Thymus (tissue), 11 donors: ENCODE results near the gene METTL13. TPM values are rescaled to one million over a fixed set of nuclear protein-coding genes. Genes with fewer than 3 reads are reported as not detected.

Source experiments
- DNase-seq, 9 donors: peaks; one replicate each; pipeline ENCODE4 v3.0.0-alpha.2; 2013; ENCODE audit warnings: low spot score in 9 of 9, low read depth in 6 of 9, missing footprints in 1 of 9
- H3K27ac ChIP-seq, 2 donors: one replicate each; pipeline ENCODE4 v1.5.1; 2013; ENCODE audit warnings: control low read depth in 1 of 2, low read depth in 1 of 2, low read length in 1 of 2, mild to moderate bottlenecking in 1 of 2, moderate library complexity in 1 of 2
- H3K27me3 ChIP-seq, 2 donors: one replicate each; pipeline ENCODE4 v1.5.1; 2013; ENCODE audit warnings: low read length in 1 of 2; ENCODE audit not compliant: control insufficient read depth in 2 of 2, insufficient read depth in 1 of 2
- H3K36me3 ChIP-seq, 2 donors: one replicate each; pipeline ENCODE4 v1.5.1; 2013; ENCODE audit warnings: low read length in 1 of 2, mild to moderate bottlenecking in 1 of 2, moderate library complexity in 1 of 2; ENCODE audit not compliant: control insufficient read depth in 2 of 2, insufficient read depth in 2 of 2
- H3K4me1 ChIP-seq, 2 donors: one replicate each; pipeline ENCODE4 v1.5.1; 2013; ENCODE audit warnings: low read length in 2 of 2; ENCODE audit not compliant: control insufficient read depth in 2 of 2, insufficient read depth in 2 of 2
- H3K4me3 ChIP-seq, 2 donors: one replicate each; pipeline ENCODE4 v1.5.1; 2013; ENCODE audit warnings: low read length in 2 of 2, control low read depth in 1 of 2, mild to moderate bottlenecking in 1 of 2
- H3K9me3 ChIP-seq, 2 donors: one replicate each; pipeline ENCODE4 v1.5.1; 2013; ENCODE audit warnings: low read length in 1 of 2, mild to moderate bottlenecking in 1 of 2; ENCODE audit not compliant: control insufficient read depth in 2 of 2, insufficient read depth in 1 of 2
- WGBS: extraction: QIAGEN DNeasy Blood & Tissue Kit; methylation state at CpG from one replicate; pipeline ENCODE4 v1.1.7; 2013; 5-methylcytosine and 5-hydroxymethylcytosine counted together
- polyA plus RNA-seq: library from polyadenylated mRNA; stranded (reverse); fragments of 200-250 nt; gene quantifications from one replicate; pipeline ENCODE4 v1.2.3, GENCODE V29; 2013
- total RNA-seq: library from RNA; stranded (reverse); fragments of 120-200 nt; gene quantifications from one replicate; pipeline ENCODE4 v1.2.4, GENCODE V29; 2013
- donor health status: healthy.

METTL13 gene
- total and polyA plus RNA-seq, 2 donors = 20.0 to 21.7 TPM

DNA sequence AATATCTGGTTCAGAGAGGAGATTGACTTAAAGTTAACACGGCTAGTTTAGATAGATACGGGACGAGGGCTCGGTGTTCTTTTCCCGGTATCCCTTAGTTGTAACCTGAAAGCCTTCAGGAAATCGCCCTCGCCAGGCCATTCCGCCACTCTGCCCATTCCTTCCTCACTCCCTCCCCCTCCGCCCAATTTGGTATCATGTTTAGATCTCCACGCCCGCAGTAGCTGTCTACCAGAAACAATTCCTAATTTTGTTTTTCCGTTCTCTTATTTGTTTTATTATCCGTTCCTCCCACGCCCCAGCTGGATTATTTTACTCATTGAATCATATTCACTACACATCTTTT, 38.9 kb upstream of the METTL13 start:
- under 1% methylated on average over 14 of the region's 14 CpGs for WGBS
- Histone ChIP-seq H3K9me3 (no peaks in the 10 kb centered on the region), H3K27me3 (no peaks in the 10 kb centered on the region)

DNA sequence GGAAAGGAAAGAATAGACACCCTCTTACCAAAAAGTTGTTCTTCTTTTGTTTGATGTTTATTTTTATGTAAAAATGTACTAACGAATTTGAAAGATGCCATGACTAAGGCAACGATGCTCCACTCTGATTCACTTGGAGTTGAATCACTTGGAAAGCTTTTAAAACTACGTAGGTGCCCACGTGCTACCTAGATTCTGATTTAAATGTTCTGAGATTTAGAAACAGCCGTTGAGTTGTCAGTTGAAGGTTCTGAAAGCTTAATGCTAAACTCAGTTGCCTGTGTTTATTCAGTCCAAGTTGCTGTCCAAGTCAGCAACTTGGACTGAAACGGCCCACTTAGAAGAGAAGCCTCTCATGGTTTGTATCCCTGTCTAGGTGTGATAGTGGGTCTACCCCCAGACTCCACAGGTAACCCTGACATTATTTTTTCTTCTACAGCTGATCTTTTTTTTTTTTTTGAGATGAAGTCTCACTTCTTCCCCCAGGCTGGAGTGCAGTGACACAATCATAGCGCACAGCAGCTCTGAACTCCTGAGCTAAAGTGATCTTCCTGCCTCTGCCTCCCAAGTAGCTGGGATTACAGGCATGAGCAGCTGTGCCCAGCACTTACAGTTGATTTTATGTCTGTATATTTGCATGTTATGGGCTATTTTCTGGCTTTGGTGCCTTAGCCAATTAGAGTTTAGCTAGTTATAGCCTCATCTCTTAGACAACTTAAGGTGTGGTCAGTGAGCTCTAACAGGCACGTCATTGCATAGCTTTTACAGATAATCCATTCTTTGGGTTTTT, 38.2 kb upstream of the METTL13 start:
- no peaks in the 10 kb centered on the region for H3K27me3 ChIP-seq
- H3K27ac ChIP-seq = peak overlapping the region; percentile 60 to 94
- H3K36me3 ChIP-seq = peaks cover 0 to 2% of the 10 kb centered on the region in 2 donors
- WGBS = 60% methylated on average over 8 of the region's 8 CpGs
- H3K4me1 ChIP-seq = peaks cover 6 to 7% of the 10 kb centered on the region in 2 donors
- no peaks in the 10 kb centered on the region for H3K9me3 ChIP-seq
- peak in 1 of 9 donors; percentile 32 for DNase-seq
- H3K4me3 ChIP-seq = peak overlapping the region in 1 of 2 donors; percentile 93

More for the DNA sequence above, 38.9 kb upstream of the METTL13 start:
- Histone ChIP-seq H3K36me3 (peaks cover 3 to 4% of the 10 kb centered on the region in 2 donors), H3K27ac (peak overlapping the region; percentile 94 to 98), H3K4me3 (peak overlapping the region; percentile 79 to 93), H3K4me1 (peaks cover 6 to 7% of the 10 kb centered on the region in 2 donors)
- DNase-seq = no peak

- H3K27me3 ChIP-seq = no peaks in the 10 kb centered on the region
- WGBS = 98% methylated on average over 8 of the region's 8 CpGs
- no peaks in the 10 kb centered on the region for H3K9me3 ChIP-seq
- H3K27ac ChIP-seq = no peak overlapping the region
- no peak for DNase-seq
- no peak overlapping the region for H3K4me3 ChIP-seq
- no peaks in the 10 kb centered on the region for H3K36me3 ChIP-seq
- H3K4me1 ChIP-seq = peaks cover 6 to 7% of the 10 kb centered on the region in 2 donors
Measured at GRCh38 chr1:171744986-171745385, 36.5 kb upstream of the METTL13 start.

DNA sequence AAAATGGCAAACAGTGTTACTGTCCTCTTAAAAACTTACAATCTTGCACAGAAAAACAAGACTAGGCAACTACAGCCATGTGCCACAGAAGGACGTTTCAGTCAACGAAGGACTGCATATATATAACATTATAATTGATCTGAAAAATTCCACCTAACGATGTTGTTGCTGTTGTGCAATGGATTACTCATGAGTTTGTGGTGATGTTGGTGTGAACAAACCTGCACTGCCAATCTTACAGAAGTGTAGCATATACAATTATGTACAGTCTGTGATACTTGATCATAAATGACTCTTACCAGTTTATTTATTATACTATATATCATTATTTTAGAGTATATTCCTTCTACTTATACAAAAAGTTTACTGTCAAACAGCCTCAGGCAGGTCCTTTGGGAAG, 32.8 kb upstream of the METTL13 start:
- no peaks in the 10 kb centered on the region for H3K36me3 ChIP-seq
- H3K4me1 ChIP-seq = no peaks in the 10 kb centered on the region
- DNase-seq = no peak
- H3K27me3 ChIP-seq = no peaks in the 10 kb centered on the region
- H3K9me3 ChIP-seq = no peaks in the 10 kb centered on the region
- H3K4me3 ChIP-seq = no peak overlapping the region
- 96% methylated on average over 3 of the region's 3 CpGs for WGBS
- no peak overlapping the region for H3K27ac ChIP-seq

- Histone ChIP-seq H3K36me3 (no peaks in the 10 kb centered on the region), H3K4me3 (no peak overlapping the region), H3K27me3 (no peaks in the 10 kb centered on the region), H3K27ac (no peak overlapping the region), H3K4me1 (no peaks in the 10 kb centered on the region), H3K9me3 (no peaks in the 10 kb centered on the region)
- WGBS = 97% methylated on average over 6 of the region's 6 CpGs
- no peak for DNase-seq
Measured at GRCh38 chr1:171751221-171751620, 30.2 kb upstream of the METTL13 start.

DNA sequence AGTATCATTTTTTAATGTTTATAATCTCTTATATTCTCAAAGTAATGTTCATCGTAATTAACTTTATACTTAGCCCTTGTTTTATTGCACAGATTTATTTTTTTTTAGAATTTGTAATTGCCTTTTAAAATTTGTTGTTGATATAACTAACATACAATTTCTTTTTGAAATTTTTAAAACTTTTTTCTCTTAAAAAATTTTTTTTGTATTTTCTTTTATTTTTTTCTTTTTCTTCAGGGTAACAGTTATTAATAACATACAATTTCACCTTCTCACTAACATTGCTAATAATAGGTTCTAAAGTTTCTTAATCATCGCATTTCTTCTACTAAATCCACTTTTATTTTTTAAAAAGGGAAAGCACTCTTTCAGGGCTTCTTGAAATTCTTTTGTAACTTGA, 28.3 kb upstream of the METTL13 start:
- over 99% methylated on average over 2 of the region's 2 CpGs for WGBS
- Histone ChIP-seq H3K27me3 (no peaks in the 10 kb centered on the region), H3K36me3 (no peaks in the 10 kb centered on the region), H3K9me3 (no peaks in the 10 kb centered on the region), H3K4me1 (no peaks in the 10 kb centered on the region), H3K27ac (no peak overlapping the region), H3K4me3 (no peak overlapping the region)
- no peak for DNase-seq

- Histone ChIP-seq H3K27me3 (no peaks in the 10 kb centered on the region), H3K4me3 (no peak overlapping the region), H3K27ac (no peak overlapping the region), H3K9me3 (no peaks in the 10 kb centered on the region), H3K4me1 (no peaks in the 10 kb centered on the region), H3K36me3 (no peaks in the 10 kb centered on the region)
- DNase-seq = no peak
- 89% methylated on average over 4 of the region's 4 CpGs for WGBS
Measured at GRCh38 chr1:171753685-171754352, 27.6 kb upstream of the METTL13 start.

DNA sequence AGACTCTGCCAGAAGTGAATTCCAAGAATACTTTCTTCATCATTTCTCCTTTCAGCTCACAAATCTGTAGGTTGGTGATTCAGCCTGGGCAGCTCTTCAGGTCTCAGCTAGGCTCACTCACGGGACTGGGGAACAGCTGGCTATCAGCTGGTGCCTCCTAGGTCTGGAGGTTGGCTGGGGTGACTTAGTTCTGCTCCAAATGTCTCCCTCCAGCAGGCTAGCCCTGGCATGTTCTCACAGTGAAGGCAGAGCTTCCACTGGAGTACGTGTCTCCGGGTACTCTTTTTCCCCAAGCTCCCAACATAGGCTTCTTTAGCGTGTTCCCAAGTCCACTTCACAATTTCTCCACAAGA, 27.1 kb upstream of the METTL13 start:
- H3K27me3 ChIP-seq = no peaks in the 10 kb centered on the region
- H3K36me3 ChIP-seq = no peaks in the 10 kb centered on the region
- H3K4me3 ChIP-seq = no peak overlapping the region
- no peak for DNase-seq
- no peak overlapping the region for H3K27ac ChIP-seq
- H3K4me1 ChIP-seq = no peaks in the 10 kb centered on the region
- H3K9me3 ChIP-seq = no peaks in the 10 kb centered on the region
- WGBS = 95% methylated on average over 4 of the region's 4 CpGs

DNA sequence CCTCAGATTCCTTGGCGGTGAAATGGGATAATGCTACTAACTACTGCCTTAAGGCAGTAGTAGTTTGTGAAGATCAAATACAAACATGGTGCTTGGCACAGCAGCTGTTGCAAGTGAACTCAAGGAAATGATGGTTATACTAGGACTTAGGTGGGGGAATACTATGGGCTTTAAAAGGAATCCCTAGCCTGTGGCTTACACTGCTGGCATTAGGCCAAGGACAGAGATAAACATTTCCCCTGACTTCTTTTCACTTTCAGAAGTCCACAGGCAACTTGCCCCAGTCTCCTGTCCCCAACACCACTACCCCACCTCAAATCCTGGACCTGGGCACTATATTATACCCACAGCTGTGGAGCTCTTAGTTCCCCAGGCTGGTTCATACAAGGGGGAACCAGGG, 26.5 kb upstream of the METTL13 start:
- no peak overlapping the region for H3K27ac ChIP-seq
- no peaks in the 10 kb centered on the region for H3K4me1 ChIP-seq
- H3K9me3 ChIP-seq = no peaks in the 10 kb centered on the region
- H3K27me3 ChIP-seq = no peaks in the 10 kb centered on the region
- no peak for DNase-seq
- no peak overlapping the region for H3K4me3 ChIP-seq
- H3K36me3 ChIP-seq = no peaks in the 10 kb centered on the region
- WGBS = 92% methylated on average over 1 of the region's 1 CpG
